Pancreas (tissue), 10 donors: ENCODE measurements around the gene OR6P1. TPM values are rescaled to one million over a fixed set of nuclear protein-coding genes. Genes with fewer than 3 reads are reported as not detected.

ENCODE experiments used
- ATAC-seq, 4 donors: fragments of 200-7000 bp; cut with Tn5 transposase; one replicate each; pipeline versions ENCODE4 v1.8.0 to v1.9.1; 2020; ENCODE audit warnings: mild to moderate bottlenecking in 4 of 4, moderate library complexity in 4 of 4
- DNase-seq, 6 donors: peaks; one replicate each; pipeline ENCODE4 v3.0.0-alpha.2; 2020
- FAIRE-seq: peaks from 2 replicates; lab custom pipeline; 2012; peaks lifted over from hg19 to GRCh38; lab: Jason Lieb, UNC
- H3K27ac ChIP-seq, 4 donors: fragments of 200-600 bp; sonication (generic); 1 replicate in 3 of 4; 2 replicates in 1 of 4; pipeline versions ENCODE4 v1.5.0 to v1.8.0; 2020
- H3K27me3 ChIP-seq, 4 donors: fragments of 200-600 bp; one replicate each; pipeline ENCODE4 v1.8.0; 2021
- H3K36me3 ChIP-seq, 3 donors: fragments of 200-600 bp; sonication (generic) in 1 of 3; one replicate each; pipeline versions ENCODE4 v1.5.0 to v1.8.0; 2020 to 2021
- H3K4me1 ChIP-seq, 3 donors: fragments of 200-600 bp; one replicate each; pipeline ENCODE4 v1.8.0; 2021
- H3K4me3 ChIP-seq, 4 donors: fragments of 200-600 bp; sonication (generic) in 2 of 4; one replicate each; pipeline versions ENCODE4 v1.5.0 to v1.8.0; 2020 to 2021
- H3K9me3 ChIP-seq, 4 donors: fragments of 200-600 bp; one replicate each; pipeline ENCODE4 v1.8.0; 2021
- WGBS, 2 donors: extraction: QIAGEN DNeasy Blood & Tissue Kit; methylation state at CpG; one replicate each; pipeline ENCODE4 v1.1.7; 2013; 5-methylcytosine and 5-hydroxymethylcytosine counted together
- intact Hi-C, 3 donors: fragments of 100-400 bp; cut with DNase I; formaldehyde crosslinking; loops; one replicate each; pipeline versions ENCODE4 v1.11.1 to v1.14.2; 2022
- polyA plus RNA-seq, 2 donors: library from polyadenylated mRNA; stranded (reverse); fragments of 200-250 nt; gene quantifications; one replicate each; pipeline ENCODE4 v1.2.3, GENCODE V29; 2013
- total RNA-seq, 6 donors: library from RNA; stranded (reverse); fragmentation: NEBNext Ultra II Directional in 4 of 6; extraction: Animal tissue kit (Norgen Biotek cat#: 25700) in 4 of 6; gene quantifications; one replicate each; pipeline versions ENCODE4 v1.2.1 to v1.2.4, GENCODE V29; 2021 to 2023
- TF ChIP-seq, protein P1 (sequence below), 4 donors: fragments of 200-600 bp; sonication (generic) in 3 of 4; IDR thresholded peaks; one replicate each; pipeline versions ENCODE4 v1.5.0 to v1.8.0; 2021; ENCODE audit warnings: antibody characterized with exemption in 4 of 4
- donor health status: healthy with polysubstance abuse.
- donor health status: DM: no; HTN: no; CAD: no; lungs with moderate emphysema.
- donor health status: DM: no; HTN: no; CAD: no.
- donor health status: control.
- donor health status: control.
- donor health status: Bipolar disorder and iron deficiency.
- donor health status: DM: yes; HTN: yes; CAD: no.
- donor health status: DM: no; HTN: no; CAD: no.
- donor health status: DM: no; HTN: no; CAD: no.
- donor health status: DM: yes; HTN: yes; CAD: no.

The OR6P1 gene
- total and polyA plus RNA-seq, 8 donors = not detected

DNA sequence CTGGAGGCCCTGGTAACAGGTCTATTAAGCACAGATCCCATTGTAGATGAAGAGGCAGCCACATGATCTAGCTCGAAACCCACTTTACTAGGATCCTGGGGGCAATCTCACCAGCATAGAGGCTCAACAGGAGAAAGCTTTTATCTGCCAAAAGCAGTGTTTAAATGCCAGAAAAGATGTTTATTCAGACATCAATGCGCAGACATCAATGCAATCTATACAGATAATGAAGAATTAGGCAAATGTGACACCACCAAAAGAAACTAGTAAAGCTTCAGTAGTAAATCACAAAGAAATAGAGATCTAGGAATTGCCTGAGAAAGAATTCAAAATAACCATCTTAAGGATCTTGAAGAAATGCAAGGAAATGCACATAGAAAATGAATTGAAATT is 48.7 kb downstream of the OR6P1 start:
- no peaks in the 10 kb centered on the region for H3K4me1 ChIP-seq
- WGBS, 2 donors = 53 to 58% methylated on average over 2 of the region's 2 CpGs
- no peaks in the 10 kb centered on the region for H3K27me3 ChIP-seq
- FAIRE-seq (no peak), DNase-seq (no peak), ATAC-seq (no peak)
- no peaks in the 10 kb centered on the region for H3K36me3 ChIP-seq
- intact Hi-C loops = no loop called here
- TF ChIP-seq, protein P1, sequence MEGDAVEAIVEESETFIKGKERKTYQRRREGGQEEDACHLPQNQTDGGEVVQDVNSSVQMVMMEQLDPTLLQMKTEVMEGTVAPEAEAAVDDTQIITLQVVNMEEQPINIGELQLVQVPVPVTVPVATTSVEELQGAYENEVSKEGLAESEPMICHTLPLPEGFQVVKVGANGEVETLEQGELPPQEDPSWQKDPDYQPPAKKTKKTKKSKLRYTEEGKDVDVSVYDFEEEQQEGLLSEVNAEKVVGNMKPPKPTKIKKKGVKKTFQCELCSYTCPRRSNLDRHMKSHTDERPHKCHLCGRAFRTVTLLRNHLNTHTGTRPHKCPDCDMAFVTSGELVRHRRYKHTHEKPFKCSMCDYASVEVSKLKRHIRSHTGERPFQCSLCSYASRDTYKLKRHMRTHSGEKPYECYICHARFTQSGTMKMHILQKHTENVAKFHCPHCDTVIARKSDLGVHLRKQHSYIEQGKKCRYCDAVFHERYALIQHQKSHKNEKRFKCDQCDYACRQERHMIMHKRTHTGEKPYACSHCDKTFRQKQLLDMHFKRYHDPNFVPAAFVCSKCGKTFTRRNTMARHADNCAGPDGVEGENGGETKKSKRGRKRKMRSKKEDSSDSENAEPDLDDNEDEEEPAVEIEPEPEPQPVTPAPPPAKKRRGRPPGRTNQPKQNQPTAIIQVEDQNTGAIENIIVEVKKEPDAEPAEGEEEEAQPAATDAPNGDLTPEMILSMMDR (IDR thresholded peaks at IDR 0.05) = no peak
- no peaks in the 10 kb centered on the region for H3K9me3 ChIP-seq
- no peak overlapping the region for H3K4me3 ChIP-seq
- H3K27ac ChIP-seq = no peak overlapping the region

- ATAC-seq = no peak
- H3K9me3 ChIP-seq = no peaks in the 10 kb centered on the region
- FAIRE-seq = no peak
- TF ChIP-seq, protein P1 (IDR thresholded peaks at IDR 0.05) = no peak
- no peak overlapping the region for H3K27ac ChIP-seq
- H3K4me1 ChIP-seq = no peaks in the 10 kb centered on the region
- DNase-seq = no peak
- WGBS, 2 donors = 52 to 64% methylated on average over 3 of the region's 3 CpGs
- intact Hi-C loops = no loop called here
- no peaks in the 10 kb centered on the region for H3K36me3 ChIP-seq
- H3K27me3 ChIP-seq = no peaks in the 10 kb centered on the region
- H3K4me3 ChIP-seq = no peak overlapping the region
Observed at GRCh38 chr1:158520955-158521665, 49.3 kb downstream of the OR6P1 start.

GRCh38 chr1:158520021-158520420 is 50.4 kb downstream of the OR6P1 start:
- H3K36me3 ChIP-seq = no peaks in the 10 kb centered on the region
- intact Hi-C loops = no loop called here
- ATAC-seq (no peak), FAIRE-seq (no peak), DNase-seq (no peak)
- no peaks in the 10 kb centered on the region for H3K27me3 ChIP-seq
- H3K4me1 ChIP-seq = no peaks in the 10 kb centered on the region
- WGBS, 2 donors = 19 to 32% methylated on average over 1 of the region's 1 CpG
- H3K4me3 ChIP-seq = no peak overlapping the region
- TF ChIP-seq, protein P1 (IDR thresholded peaks at IDR 0.05) = no peak
- H3K9me3 ChIP-seq = no peaks in the 10 kb centered on the region
- H3K27ac ChIP-seq = no peak overlapping the region

- no peak overlapping the region for H3K27ac ChIP-seq
- DNase-seq = no peak
- ATAC-seq = no peak
- no peaks in the 10 kb centered on the region for H3K9me3 ChIP-seq
- H3K27me3 ChIP-seq = no peaks in the 10 kb centered on the region
- H3K4me1 ChIP-seq = no peaks in the 10 kb centered on the region
- intact Hi-C loops = no loop called here
- H3K36me3 ChIP-seq = no peaks in the 10 kb centered on the region
- TF ChIP-seq, protein P1 (IDR thresholded peaks at IDR 0.05) = no peak
- FAIRE-seq = no peak
- no peak overlapping the region for H3K4me3 ChIP-seq
Observed at GRCh38 chr1:158516966-158517365, 53.4 kb downstream of the OR6P1 start.

Other genes with a start within 250 kb of the OR6P1 start
- under 1 TPM in 1 of 6 donors, not detected in 5; 0.19 TPM for gene CD1B, start 239.0 kb downstream of the OR6P1 start, total RNA-seq
- not detected for gene CD1B, start 239.0 kb downstream of the OR6P1 start, polyA plus RNA-seq
- under 1 TPM in 2 of 6 donors, not detected in 4; 0.55 to 0.72 TPM for gene CD1E, start 216.7 kb downstream of the OR6P1 start, total RNA-seq
- gene CD1E, start 216.7 kb downstream of the OR6P1 start, polyA plus RNA-seq = not detected
- not detected for gene OR10T2, start 171.1 kb downstream of the OR6P1 start, total RNA-seq
- gene OR10T2, start 171.1 kb downstream of the OR6P1 start, polyA plus RNA-seq = not detected
- gene OR10K2, start 144.3 kb downstream of the OR6P1 start, total RNA-seq = not detected
- gene OR10K2, start 144.3 kb downstream of the OR6P1 start, polyA plus RNA-seq = not detected
- gene OR10K1, start 108.7 kb downstream of the OR6P1 start, total RNA-seq = not detected
- gene OR10K1, start 108.7 kb downstream of the OR6P1 start, polyA plus RNA-seq = not detected
- gene OR10R2, start 98.4 kb downstream of the OR6P1 start, total RNA-seq = not detected
- not detected for gene OR10R2, start 98.4 kb downstream of the OR6P1 start, polyA plus RNA-seq
- not detected for gene OR6Y1, start 16.2 kb downstream of the OR6P1 start, total RNA-seq
- gene OR6Y1, start 16.2 kb downstream of the OR6P1 start, polyA plus RNA-seq = not detected
- gene OR10X1, start 9.3 kb upstream of the OR6P1 start, total RNA-seq = not detected
- not detected for gene OR10X1, start 9.3 kb upstream of the OR6P1 start, polyA plus RNA-seq
- not detected for gene OR10Z1, start 34.7 kb upstream of the OR6P1 start, total RNA-seq
- gene OR10Z1, start 34.7 kb upstream of the OR6P1 start, polyA plus RNA-seq = not detected
- under 1 TPM in 2 of 6 donors, not detected in 4; 0.03 to 0.13 TPM for gene SPTA1, start 116.1 kb upstream of the OR6P1 start, total RNA-seq
- gene SPTA1, start 116.1 kb upstream of the OR6P1 start, polyA plus RNA-seq = under 1 TPM in 1 of 2 donors, not detected in 1; 0.09 TPM
- gene OR6K2, start 130.1 kb upstream of the OR6P1 start, total RNA-seq = not detected
- not detected for gene OR6K2, start 130.1 kb upstream of the OR6P1 start, polyA plus RNA-seq
- gene OR6K3, start 150.1 kb upstream of the OR6P1 start, total RNA-seq = not detected
- gene OR6K3, start 150.1 kb upstream of the OR6P1 start, polyA plus RNA-seq = not detected
- gene OR6K6, start 184.1 kb upstream of the OR6P1 start, total RNA-seq = not detected
- not detected for gene OR6K6, start 184.1 kb upstream of the OR6P1 start, polyA plus RNA-seq
- gene OR6N1, start 201.6 kb upstream of the OR6P1 start, total RNA-seq = not detected
- gene OR6N1, start 201.6 kb upstream of the OR6P1 start, polyA plus RNA-seq = not detected
- gene OR6N2, start 210.6 kb upstream of the OR6P1 start, total RNA-seq = not detected
- gene OR6N2, start 210.6 kb upstream of the OR6P1 start, polyA plus RNA-seq = not detected